ENCODE measurements around the gene RHBDF2. TPM values are rescaled to one million over a fixed set of nuclear protein-coding genes. Genes with fewer than 3 reads are reported as not detected.

The RHBDF2 gene
- total and polyA plus RNA-seq, 3 donors from 2014 or later: 9.7 to 30.2 (median 26.3) TPM

DNA sequence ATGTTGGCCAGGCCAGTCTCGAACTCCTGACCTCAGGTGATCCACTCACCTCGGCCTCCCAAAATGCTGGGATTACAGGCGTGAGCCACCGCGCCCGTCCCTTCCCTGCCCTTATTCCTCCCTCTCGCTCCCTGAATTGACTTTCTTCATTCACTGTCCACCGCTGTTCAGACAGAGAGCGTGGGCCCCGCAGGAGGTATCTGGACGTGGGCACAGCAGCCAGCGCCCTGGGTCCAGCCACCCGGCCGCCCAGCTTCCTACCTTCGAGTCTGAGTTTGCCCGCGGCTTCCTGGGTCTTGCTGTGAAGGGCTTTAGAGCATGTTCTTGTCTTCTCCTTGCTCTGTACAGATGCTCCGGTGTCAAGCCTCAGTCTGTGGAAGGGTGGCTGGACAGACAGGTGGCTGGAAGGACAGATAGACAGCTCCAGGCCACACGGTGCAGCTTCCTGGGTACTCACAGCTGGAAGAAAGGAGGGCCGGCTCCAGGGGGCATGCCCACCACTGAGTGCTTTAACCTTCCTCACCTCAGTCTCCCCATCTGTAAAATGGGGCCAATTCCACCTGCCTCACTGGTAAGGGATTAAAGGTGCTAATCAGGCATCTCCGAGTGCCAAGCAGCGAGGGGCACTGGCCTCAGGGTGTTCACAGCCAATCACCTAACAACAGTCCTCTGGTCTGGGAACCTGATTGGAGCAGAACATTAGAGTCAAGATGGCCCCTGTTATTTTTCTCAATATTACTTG is 13.6 kb downstream of the RHBDF2 start:
- H3K36me3 ChIP-seq (ENCODE audit: low read depth, missing control alignments): no peaks in the 10 kb centered on the region
- H3K27ac ChIP-seq: peak overlapping the region in 1 of 2 donors; percentile 8
- H3K9me3 ChIP-seq: no peaks in the 10 kb centered on the region
- 95 to 97% methylated on average over 10 to 22 of the region's 22 CpGs for WGBS, 2 donors
- no peaks in the 10 kb centered on the region for H3K27me3 ChIP-seq
- TF ChIP-seq POLR2A (IDR thresholded peaks at IDR 0.05): no peak
- no peak for DNase-seq
- H3K4me1 ChIP-seq: peaks cover 4% of the 10 kb centered on the region
- no peak overlapping the region for H3K4me3 ChIP-seq
- intact Hi-C loops (cut with DNase I; ENCODE audit: low total_unique reads): no loop called here

GRCh38 chr17:76485569-76485968 is 15.7 kb downstream of the RHBDF2 start:
- Histone ChIP-seq H3K36me3 (ENCODE audit: low read depth, missing control alignments) (no peaks in the 10 kb centered on the region), H3K27ac (no peak overlapping the region), H3K4me3 (no peak overlapping the region), H3K27me3 (no peaks in the 10 kb centered on the region), H3K4me1 (peaks cover 8% of the 10 kb centered on the region), H3K9me3 (no peaks in the 10 kb centered on the region)
- DNase-seq: peak; percentile 53
- TF ChIP-seq, protein P1, sequence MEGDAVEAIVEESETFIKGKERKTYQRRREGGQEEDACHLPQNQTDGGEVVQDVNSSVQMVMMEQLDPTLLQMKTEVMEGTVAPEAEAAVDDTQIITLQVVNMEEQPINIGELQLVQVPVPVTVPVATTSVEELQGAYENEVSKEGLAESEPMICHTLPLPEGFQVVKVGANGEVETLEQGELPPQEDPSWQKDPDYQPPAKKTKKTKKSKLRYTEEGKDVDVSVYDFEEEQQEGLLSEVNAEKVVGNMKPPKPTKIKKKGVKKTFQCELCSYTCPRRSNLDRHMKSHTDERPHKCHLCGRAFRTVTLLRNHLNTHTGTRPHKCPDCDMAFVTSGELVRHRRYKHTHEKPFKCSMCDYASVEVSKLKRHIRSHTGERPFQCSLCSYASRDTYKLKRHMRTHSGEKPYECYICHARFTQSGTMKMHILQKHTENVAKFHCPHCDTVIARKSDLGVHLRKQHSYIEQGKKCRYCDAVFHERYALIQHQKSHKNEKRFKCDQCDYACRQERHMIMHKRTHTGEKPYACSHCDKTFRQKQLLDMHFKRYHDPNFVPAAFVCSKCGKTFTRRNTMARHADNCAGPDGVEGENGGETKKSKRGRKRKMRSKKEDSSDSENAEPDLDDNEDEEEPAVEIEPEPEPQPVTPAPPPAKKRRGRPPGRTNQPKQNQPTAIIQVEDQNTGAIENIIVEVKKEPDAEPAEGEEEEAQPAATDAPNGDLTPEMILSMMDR (IDR thresholded peaks at IDR 0.05): no peak
- TF ChIP-seq POLR2A (IDR thresholded peaks at IDR 0.05): no peak
- intact Hi-C loops (cut with DNase I; ENCODE audit: low total_unique reads): no loop called here
- WGBS, 2 donors: 30 to 38% methylated on average over 11 of the region's 11 CpGs

- TF ChIP-seq POLR2A (IDR thresholded peaks at IDR 0.05): no peak
- TF ChIP-seq, protein P1 (IDR thresholded peaks at IDR 0.05): no peak
- Histone ChIP-seq H3K36me3 (ENCODE audit: low read depth, missing control alignments) (no peaks in the 10 kb centered on the region), H3K4me1 (peaks cover 13% of the 10 kb centered on the region), H3K27me3 (no peaks in the 10 kb centered on the region), H3K27ac (no peak overlapping the region), H3K9me3 (no peaks in the 10 kb centered on the region), H3K4me3 (no peak overlapping the region)
- 86 to 88% methylated on average over 11 of the region's 11 CpGs for WGBS, 2 donors
- DNase-seq: no peak
- intact Hi-C loops (cut with DNase I; ENCODE audit: low total_unique reads): no loop called here
Measured at GRCh38 chr17:76484228-76484725, 16.9 kb downstream of the RHBDF2 start.

- WGBS, 2 donors: 70 to 75% methylated on average over 3 to 19 of the region's 21 CpGs
- intact Hi-C loops (cut with DNase I; ENCODE audit: low total_unique reads): no loop called here
- H3K27ac ChIP-seq: peak overlapping the region; percentile 64 to 78
- H3K4me3 ChIP-seq: no peak overlapping the region
- H3K9me3 ChIP-seq: no peaks in the 10 kb centered on the region
- H3K36me3 ChIP-seq (ENCODE audit: low read depth, missing control alignments): no peaks in the 10 kb centered on the region
- peaks cover 13% of the 10 kb centered on the region for H3K4me1 ChIP-seq
- TF ChIP-seq, protein P1 (IDR thresholded peaks at IDR 0.05): no peak
- no peak for TF ChIP-seq POLR2A (IDR thresholded peaks at IDR 0.05)
- no peaks in the 10 kb centered on the region for H3K27me3 ChIP-seq
- DNase-seq: peak; percentile 44
Measured at GRCh38 chr17:76481071-76481655, 20.1 kb downstream of the RHBDF2 start.

DNA sequence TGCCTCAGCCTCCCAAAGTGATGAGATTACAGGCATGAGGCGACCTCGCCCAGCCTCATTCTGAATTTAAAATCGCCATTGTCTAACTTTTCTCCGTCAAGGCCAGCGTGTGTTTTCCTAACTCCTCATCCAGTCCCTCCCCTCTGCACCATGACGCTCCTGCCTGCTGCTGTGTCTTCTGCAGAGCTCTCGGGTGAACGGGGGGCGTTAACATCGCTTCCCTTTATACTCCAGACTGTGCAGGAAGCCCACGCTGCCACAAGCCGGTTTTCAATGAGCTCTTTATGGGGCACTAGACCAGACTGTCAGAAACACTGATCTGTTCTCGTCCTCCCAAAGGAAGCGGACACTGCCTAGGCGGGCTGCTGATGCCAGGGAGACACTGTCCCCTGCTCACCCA is 20.6 kb downstream of the RHBDF2 start:
- no peak overlapping the region for H3K4me3 ChIP-seq
- intact Hi-C loops (cut with DNase I; ENCODE audit: low total_unique reads): no loop called here
- TF ChIP-seq POLR2A (IDR thresholded peaks at IDR 0.05): no peak
- TF ChIP-seq, protein P1 (IDR thresholded peaks at IDR 0.05): no peak
- WGBS, 2 donors: 28 to 46% methylated on average over 13 to 15 of the region's 15 CpGs
- peaks cover 13% of the 10 kb centered on the region for H3K4me1 ChIP-seq
- H3K9me3 ChIP-seq: no peaks in the 10 kb centered on the region
- no peaks in the 10 kb centered on the region for H3K27me3 ChIP-seq
- DNase-seq: peak; percentile 81
- no peaks in the 10 kb centered on the region for H3K36me3 ChIP-seq (ENCODE audit: low read depth, missing control alignments)
- peak overlapping the region; percentile 64 to 78 for H3K27ac ChIP-seq

Measured in testis (tissue), 3 donors.